GM12873 (cell line): Measurements from ENCODE around the gene AKIRIN2.

Source experiments
- TF ChIP-seq, protein P1 (sequence below): IDR thresholded peaks from 2 replicates; pipeline ENCODE4 v1.5.1; 2012; ENCODE audit warnings: low read depth, mild to moderate bottlenecking, moderate library complexity, low read length, control low read depth; ENCODE audit not compliant: insufficient read depth; ENCODE audit errors: missing control alignments

The AKIRIN2 gene

DNA sequence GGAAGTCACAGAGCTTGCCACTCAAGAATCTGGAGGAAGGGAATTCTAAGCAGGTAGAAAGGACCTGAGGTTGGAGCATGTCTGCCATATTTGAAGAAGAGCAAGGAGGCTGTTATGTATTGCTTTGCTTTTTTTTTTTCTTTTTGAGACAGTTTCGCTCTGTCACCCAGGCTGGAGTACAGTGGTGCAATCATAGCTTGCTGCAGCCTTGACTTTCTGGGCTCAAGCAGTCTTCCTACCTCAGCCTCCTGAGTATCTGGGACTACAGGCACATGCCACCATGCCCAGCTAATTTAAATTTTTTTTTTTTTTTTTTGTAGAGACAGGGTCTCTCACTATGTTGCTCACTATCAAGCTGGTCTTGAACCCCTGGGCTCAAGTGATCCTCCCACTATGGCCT lies 71.3 kb downstream of the AKIRIN2 start:
- TF ChIP-seq, protein P1, sequence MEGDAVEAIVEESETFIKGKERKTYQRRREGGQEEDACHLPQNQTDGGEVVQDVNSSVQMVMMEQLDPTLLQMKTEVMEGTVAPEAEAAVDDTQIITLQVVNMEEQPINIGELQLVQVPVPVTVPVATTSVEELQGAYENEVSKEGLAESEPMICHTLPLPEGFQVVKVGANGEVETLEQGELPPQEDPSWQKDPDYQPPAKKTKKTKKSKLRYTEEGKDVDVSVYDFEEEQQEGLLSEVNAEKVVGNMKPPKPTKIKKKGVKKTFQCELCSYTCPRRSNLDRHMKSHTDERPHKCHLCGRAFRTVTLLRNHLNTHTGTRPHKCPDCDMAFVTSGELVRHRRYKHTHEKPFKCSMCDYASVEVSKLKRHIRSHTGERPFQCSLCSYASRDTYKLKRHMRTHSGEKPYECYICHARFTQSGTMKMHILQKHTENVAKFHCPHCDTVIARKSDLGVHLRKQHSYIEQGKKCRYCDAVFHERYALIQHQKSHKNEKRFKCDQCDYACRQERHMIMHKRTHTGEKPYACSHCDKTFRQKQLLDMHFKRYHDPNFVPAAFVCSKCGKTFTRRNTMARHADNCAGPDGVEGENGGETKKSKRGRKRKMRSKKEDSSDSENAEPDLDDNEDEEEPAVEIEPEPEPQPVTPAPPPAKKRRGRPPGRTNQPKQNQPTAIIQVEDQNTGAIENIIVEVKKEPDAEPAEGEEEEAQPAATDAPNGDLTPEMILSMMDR = no peak

DNA sequence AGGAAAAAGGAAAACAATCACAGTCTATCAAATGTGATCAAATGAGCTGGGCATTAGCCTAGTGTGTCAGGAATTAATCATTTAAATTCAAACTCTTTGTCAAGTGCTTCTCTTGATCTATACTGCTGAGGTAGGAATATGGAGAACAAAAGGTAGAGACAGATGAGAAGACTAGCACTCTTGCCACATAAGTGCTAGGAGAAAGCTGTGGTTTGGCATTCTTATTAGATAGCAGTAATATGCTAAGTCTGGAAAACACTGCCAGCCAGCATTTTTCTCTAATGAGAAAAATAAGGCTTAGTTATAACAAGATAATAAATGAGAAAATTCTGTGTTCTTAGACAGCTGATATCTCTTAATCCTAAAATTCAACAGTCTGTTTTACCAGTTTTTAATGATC lies 73.2 kb downstream of the AKIRIN2 start:
- TF ChIP-seq, protein P1 = no peak

DNA sequence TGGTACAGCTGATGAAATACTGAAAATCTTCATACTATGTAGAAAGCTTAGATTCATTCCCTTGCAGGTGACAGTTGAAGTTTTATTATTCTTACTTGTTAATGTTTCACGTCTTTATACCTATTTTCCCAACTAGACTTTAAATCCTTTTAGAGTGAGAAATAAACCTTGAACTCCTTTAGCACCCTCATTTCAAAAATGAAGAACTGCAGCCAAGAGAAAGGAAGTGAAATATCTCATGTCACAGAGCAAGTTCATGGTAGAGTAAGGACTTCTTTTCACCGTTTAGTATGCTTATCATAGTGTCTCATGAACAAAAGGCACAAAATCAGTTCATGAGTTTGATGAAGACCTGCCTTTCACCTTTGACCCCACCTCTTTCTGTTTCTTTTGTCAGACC lies 73.6 kb downstream of the AKIRIN2 start:
- TF ChIP-seq, protein P1 = no peak
